ENCODE results near the gene NEU2.
"Not testable (repeated sequence)": the region's sequence is repeated elsewhere in the genome, so short reads cannot be mapped to it uniquely, and the experiment has no call there.

Gene NEU2

GRCh38 chr2:233011268-233011650 is 21.2 kb upstream of the NEU2 start:
- no peak for DNase-seq

DNA sequence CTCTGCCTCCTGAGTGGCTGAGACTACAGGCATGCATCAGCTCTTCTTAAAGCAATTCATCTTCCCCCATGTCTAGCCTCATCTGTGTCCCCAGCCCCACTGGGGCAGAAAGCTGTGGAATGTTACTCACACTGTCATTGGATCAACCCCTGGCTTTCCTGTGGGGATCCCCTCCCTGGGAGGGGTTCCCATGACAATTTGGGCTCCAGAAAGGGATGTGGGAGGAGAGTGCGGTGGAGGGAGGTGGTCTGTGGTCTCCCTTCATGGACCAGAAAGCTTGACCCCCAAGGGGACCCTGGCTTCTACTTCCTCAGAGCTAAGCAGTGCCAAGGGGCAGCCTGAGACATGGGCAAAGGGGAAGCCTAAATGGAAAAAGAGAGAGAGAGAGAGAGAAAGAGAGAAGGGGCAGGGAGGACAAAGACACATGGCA is 20.8 kb upstream of the NEU2 start:
- DNase-seq: no peak

GRCh38 chr2:233012301-233012971 is 20.0 kb upstream of the NEU2 start:
- DNase-seq: no peak

GRCh38 chr2:233013027-233013461 is 19.4 kb upstream of the NEU2 start, which contains the start of gene NGEF:
NGEF (minus strand) TSS chr2:233013256; CDS start chr2:232974890, 38,366 bp downstream.
- no peak for DNase-seq

DNA sequence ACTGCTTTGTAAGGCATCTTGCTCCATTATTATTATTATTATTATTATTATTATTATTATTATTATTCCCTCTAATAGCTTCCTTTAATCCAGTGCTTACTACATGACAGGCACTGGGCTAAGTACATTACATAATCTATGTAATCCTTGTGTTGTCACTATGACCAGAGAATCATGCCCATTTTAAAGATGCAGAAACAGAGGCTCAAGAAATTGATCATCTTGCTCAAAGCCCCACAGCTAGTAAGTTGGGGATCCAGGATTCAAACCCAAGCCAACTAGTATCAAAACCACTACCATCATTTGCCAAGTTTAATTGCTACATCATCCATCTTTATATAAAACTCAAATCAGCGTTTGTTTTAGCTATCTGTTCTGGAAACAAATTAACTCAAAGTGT is 18.8 kb upstream of the NEU2 start:
- DNase-seq: no peak

GRCh38 chr2:233015019-233015645 is 17.3 kb upstream of the NEU2 start:
- DNase-seq: no peak

GRCh38 chr2:233017947-233018346 is 14.5 kb upstream of the NEU2 start:
- DNase-seq: no peak

GRCh38 chr2:233019610-233020009 is 12.9 kb upstream of the NEU2 start:
- DNase-seq: not testable (repeated sequence)

DNA sequence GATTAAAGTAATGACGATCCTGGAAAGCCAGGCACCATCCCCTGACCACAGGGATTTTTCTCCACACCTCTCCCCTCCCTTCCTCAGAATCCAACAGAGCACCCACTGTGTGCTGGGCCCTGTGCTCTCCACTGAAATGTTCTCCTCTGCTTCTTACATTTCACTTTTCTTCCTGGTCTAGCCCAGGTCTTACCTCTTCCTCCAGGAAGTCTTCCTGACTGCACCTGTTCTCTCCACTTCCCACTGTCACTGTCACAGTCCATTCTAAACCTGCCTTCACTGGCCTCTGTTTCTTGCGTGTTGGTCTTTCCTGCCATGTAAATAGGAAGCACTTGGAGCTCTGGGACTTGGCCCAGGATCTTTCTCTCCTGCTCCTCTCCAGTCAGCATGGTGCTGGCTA is 12.0 kb upstream of the NEU2 start:
- DNase-seq: no peak

DNA sequence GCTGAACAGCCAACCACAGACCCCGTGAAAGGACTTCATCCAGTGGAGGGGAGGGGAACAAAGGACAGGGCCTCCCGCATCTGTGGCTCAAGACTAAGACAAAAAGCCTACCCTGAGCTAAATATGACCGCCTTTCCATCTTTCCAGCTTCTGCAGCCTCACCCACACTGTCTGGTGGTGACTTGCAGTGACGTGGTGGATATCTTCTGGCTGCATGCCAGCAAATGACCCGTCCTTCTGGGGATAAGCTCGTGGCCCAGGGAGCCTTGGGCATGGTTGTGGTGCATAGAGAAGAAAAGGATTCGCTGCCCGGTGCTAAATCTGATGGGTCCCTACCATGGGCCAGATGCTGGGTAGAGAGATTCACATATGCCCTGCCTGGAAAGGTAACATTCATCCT is 10.7 kb upstream of the NEU2 start:
- no peak for DNase-seq

DNA sequence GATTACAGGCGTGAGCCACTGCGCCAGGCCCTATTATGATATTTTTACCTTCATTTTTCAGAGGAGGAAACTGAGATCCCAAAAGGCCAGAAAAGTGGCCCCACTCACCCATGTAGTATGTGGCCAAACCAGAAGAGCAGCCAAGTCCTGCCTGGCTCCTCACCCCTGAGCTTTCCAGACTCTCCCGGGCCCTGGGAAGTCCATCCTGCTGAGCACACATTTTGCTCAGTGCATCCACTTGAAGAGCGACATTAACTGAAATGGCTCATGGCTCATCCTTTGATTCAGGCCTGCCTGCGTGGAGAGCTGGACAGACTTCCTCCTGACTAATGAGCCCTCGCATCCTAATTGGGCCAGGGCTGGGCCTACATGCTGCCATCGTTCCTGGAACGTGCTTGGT is 9.9 kb upstream of the NEU2 start:
- DNase-seq: no peak

DNA sequence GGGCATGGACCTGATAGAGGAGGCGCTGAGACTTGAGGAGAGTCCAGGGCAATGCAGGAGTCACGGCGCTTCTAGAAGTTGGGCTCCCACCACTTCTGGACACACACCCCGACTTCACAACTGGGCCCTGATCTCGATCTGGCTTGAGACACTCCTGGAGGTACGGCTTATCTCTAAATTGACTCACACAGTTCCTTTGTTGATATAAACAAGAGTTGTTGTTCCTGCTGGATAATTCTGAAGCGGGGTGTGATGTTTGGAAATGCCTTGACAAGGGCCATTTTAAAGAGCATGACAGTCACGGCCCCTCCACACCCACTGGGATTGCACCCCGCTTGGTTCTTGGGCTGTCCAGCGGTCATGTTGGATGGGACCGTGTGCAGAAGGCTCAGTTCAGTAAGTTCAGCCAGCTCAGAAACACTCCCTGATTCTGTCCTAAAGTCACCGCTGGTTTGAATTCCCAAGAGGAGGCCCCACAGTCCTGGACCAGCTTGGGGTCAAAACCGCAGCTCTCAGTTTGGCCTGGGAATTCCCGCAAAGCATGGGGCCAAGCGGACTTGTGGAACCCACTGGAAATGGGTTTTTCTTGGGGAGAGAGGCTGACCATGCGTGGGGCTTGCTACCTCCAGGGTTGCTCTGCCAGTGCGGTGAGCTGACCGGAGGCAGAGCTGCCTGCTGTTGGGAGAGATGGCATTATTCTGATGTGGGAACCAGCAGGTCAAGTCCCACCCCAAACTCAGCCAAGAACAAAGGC is 9.3 kb upstream of the NEU2 start:
- DNase-seq: no peak

DNA sequence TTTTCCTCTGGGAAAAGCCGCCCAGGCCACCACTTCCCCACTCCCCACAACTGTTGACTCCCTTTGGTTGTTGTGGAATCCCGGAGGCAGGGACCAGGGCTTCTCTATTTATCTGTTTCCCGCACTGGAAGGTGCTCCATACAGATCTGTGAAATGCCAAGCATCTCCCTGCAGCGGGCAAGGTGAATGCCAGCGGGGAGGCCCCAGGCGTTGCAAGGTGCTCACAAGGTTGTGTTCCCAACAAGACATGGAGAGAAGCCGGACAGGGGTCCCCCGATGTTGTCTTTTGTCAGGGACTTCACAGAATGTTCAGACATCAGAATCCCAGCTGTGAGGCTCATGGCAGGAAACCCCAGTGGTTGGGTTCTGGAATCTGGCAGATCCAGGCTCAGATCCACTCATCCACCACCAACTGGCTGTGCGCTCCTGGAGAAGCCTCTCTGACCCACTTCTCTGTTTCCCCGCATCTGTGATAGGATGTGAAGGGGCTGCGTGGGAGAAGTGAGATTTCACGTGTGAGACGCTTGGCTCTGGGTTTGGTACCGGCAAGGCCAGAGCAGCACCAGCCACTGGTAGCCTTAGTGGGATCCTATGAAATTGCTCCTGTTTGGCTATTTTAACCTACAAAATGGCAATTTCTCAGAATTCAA is 8.6 kb upstream of the NEU2 start:
- no peak for DNase-seq

DNA sequence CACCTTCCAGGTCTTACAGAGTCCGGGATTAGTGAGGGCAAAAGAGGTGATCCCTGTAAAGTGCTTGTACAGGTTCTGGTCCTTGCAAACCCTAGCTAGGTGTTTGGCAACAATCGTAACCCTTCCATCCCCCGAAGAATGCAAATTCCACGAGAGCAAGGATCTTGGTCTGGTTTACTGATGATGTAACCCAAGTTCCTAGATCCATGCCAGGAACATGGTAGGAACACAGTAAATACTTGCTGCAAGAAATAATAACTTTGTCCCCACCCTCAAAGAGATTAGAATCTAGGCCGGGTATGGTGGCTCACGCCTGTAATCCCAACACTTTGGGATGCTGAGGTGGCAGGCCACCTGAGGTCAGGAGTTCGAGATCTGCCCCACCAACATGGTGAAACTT is 6.8 kb upstream of the NEU2 start:
- DNase-seq: no peak

GRCh38 chr2:233026198-233026813 is 6.2 kb upstream of the NEU2 start:
- DNase-seq: no peak

DNA sequence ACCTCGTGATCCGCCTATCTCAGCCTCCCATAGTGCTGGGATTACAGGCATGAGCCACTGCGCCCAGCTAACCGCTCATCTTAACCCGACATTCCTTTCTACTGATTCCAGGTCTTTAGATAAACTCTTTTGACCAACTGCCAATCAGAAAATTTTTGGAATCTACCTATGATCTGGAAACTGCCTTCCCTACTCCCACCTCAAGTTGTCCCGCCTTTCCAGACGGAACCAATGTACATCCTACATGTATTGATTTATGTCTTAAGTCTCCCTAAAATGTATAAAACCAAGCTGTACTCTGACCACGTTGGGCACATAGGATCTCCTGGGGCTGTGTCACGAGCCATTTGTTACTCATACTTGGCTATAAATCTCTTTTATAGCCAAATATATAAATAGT is 3.2 kb upstream of the NEU2 start:
- DNase-seq: no peak

- DNase-seq: no peak
These were observed 644 bp upstream of the NEU2 start for GRCh38 chr2:233031556-233032500.

DNA sequence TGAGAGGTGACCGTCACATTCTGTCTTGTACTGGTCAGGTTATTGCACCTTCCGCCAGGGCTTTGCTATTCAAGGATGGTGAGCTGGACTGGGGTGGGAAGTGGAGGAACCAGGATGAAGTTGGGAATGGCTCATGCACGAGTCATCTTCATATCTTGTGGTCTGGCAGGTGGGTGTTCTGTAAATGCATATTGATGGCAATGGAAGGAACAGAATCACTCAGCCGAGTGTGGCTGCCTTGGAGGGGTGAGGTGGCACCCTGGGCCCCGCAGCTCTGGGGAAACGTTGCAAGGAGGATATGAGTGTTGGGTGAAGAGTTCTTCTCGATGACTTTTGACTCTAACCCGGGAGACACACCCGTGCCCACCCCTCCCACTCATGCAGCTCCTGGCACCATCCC is 1.2 kb downstream of the NEU2 start:
- no peak for DNase-seq

DNA sequence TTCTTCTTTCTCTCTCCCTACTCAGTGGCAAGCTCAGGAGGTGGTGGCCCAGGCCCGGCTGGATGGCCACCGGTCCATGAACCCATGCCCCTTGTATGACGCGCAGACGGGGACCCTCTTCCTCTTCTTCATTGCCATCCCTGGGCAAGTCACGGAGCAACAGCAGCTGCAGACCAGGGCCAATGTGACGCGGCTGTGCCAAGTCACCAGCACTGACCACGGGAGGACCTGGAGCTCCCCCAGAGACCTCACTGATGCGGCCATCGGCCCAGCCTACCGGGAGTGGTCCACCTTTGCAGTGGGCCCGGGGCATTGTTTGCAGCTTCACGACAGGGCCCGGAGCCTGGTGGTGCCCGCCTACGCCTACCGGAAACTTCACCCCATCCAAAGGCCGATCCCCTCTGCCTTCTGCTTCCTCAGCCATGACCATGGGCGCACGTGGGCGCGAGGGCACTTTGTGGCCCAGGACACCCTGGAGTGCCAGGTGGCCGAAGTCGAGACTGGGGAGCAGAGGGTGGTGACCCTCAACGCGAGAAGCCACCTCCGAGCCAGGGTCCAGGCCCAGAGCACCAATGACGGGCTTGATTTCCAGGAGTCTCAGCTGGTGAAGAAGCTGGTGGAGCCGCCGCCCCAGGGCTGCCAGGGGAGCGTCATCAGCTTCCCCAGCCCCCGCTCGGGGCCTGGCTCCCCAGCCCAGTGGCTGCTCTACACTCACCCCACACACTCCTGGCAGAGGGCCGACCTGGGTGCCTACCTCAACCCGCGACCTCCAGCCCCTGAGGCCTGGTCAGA is 1.8 kb downstream of the NEU2 start:
- no peak for DNase-seq

DNA sequence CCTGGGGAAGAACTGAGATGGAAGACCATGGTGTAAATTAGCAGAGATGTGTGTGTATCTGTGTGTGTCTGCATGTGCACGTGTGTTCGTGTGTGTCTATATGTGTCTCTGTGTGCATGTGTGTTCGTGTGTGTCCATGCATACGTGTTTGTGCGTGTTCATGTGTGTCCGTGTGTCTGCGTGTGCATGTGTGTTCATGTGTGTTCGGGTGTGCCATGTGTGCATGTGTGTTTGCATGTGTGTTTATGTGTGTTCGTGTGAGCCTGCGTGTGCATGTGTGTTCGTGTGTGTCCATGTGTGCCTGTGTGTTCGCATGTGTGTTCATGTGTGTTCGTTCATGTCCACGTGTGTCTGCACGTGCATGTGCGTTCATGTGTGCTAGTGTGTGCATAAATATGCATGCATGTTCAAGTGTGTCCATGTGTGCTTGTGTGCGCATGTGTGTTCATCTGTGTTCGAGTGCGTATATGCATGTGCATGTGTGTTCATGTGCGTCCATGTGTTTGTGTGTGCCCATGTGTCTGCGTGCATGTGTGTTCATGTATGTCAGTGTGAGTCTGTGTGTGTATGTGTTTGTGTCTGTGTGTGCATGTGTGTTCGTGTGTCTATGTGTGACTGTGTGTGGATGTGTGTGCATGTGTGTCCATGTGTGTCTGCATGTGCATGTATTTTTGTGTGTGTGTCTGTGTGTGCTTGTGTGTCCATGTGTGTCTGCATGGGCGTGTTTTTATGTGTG is 3.1 kb downstream of the NEU2 start:
- DNase-seq: no peak

Measured in NCI-H446 (cell line).